ENCODE measurements around the gene CUTA. TPM values are rescaled to one million over a fixed set of nuclear protein-coding genes. Genes with fewer than 3 reads are reported as not detected.

Gene CUTA
- total RNA-seq, 3 donors from 2014 or later, result 81.3 to 123 (median 111) TPM

- TF ChIP-seq POLR2AphosphoS5 (IDR thresholded peaks at IDR 0.05), result no peak
- no peak for TF ChIP-seq CTCF (IDR thresholded peaks at IDR 0.05)
- no peak for TF ChIP-seq POLR2A (IDR thresholded peaks at IDR 0.05)
- Histone ChIP-seq H3K27ac (no peak overlapping the region), H3K4me1 (no peaks in the 10 kb centered on the region), H3K27me3 (no peaks in the 10 kb centered on the region), H3K9me3 (no peaks in the 10 kb centered on the region), H3K4me3 (no peak overlapping the region), H3K36me3 (no peaks in the 10 kb centered on the region)
- intact Hi-C loops (cut with DNase I; ENCODE audit: low total_unique reads), result no loop called here
- DNase-seq (ENCODE audit: low spot score in 2 of 2), result no peak
These were observed 25.1 kb upstream of the CUTA start for GRCh38 chr6:33443025-33443424.

GRCh38 chr6:33442283-33442682 lies 24.4 kb upstream of the CUTA start:
- H3K36me3 ChIP-seq, result no peaks in the 10 kb centered on the region
- no peak for DNase-seq (ENCODE audit: low spot score in 2 of 2)
- intact Hi-C loops (cut with DNase I; ENCODE audit: low total_unique reads), result no loop called here
- no peaks in the 10 kb centered on the region for H3K9me3 ChIP-seq
- H3K4me1 ChIP-seq, result no peaks in the 10 kb centered on the region
- no peaks in the 10 kb centered on the region for H3K27me3 ChIP-seq
- no peak for TF ChIP-seq POLR2A (IDR thresholded peaks at IDR 0.05)
- no peak for TF ChIP-seq POLR2AphosphoS5 (IDR thresholded peaks at IDR 0.05)
- no peak for TF ChIP-seq CTCF (IDR thresholded peaks at IDR 0.05)
- H3K27ac ChIP-seq, result no peak overlapping the region
- no peak overlapping the region for H3K4me3 ChIP-seq

GRCh38 chr6:33441457-33441856 lies 23.6 kb upstream of the CUTA start:
- TF ChIP-seq POLR2A (IDR thresholded peaks at IDR 0.05) (no peak), CTCF (IDR thresholded peaks at IDR 0.05) (no peak), POLR2AphosphoS5 (IDR thresholded peaks at IDR 0.05) (no peak)
- Histone ChIP-seq H3K9me3 (no peaks in the 10 kb centered on the region), H3K4me3 (no peak overlapping the region), H3K4me1 (no peaks in the 10 kb centered on the region), H3K36me3 (no peaks in the 10 kb centered on the region), H3K27ac (no peak overlapping the region), H3K27me3 (no peaks in the 10 kb centered on the region)
- no peak for DNase-seq (ENCODE audit: low spot score in 2 of 2)
- intact Hi-C loops (cut with DNase I; ENCODE audit: low total_unique reads), result no loop called here

GRCh38 chr6:33440649-33441309 lies 22.9 kb upstream of the CUTA start:
- intact Hi-C loops (cut with DNase I; ENCODE audit: low total_unique reads), result no loop called here
- Histone ChIP-seq H3K27ac (no peak overlapping the region), H3K27me3 (no peaks in the 10 kb centered on the region), H3K9me3 (no peaks in the 10 kb centered on the region), H3K4me1 (no peaks in the 10 kb centered on the region), H3K4me3 (no peak overlapping the region), H3K36me3 (no peaks in the 10 kb centered on the region)
- TF ChIP-seq CTCF (IDR thresholded peaks at IDR 0.05) (no peak), POLR2A (IDR thresholded peaks at IDR 0.05) (no peak), POLR2AphosphoS5 (IDR thresholded peaks at IDR 0.05) (no peak)
- no peak for DNase-seq (ENCODE audit: low spot score in 2 of 2)

GRCh38 chr6:33439956-33440648 lies 22.2 kb upstream of the CUTA start:
- H3K9me3 ChIP-seq, result no peaks in the 10 kb centered on the region
- H3K27me3 ChIP-seq, result no peaks in the 10 kb centered on the region
- H3K36me3 ChIP-seq, result no peaks in the 10 kb centered on the region
- H3K4me1 ChIP-seq, result no peaks in the 10 kb centered on the region
- intact Hi-C loops (cut with DNase I; ENCODE audit: low total_unique reads), result no loop called here
- no peak overlapping the region for H3K4me3 ChIP-seq
- no peak for DNase-seq (ENCODE audit: low spot score in 2 of 2)
- no peak overlapping the region for H3K27ac ChIP-seq
- TF ChIP-seq POLR2AphosphoS5 (IDR thresholded peaks at IDR 0.05) (no peak), CTCF (IDR thresholded peaks at IDR 0.05) (no peak), POLR2A (IDR thresholded peaks at IDR 0.05) (no peak)

All from breast epithelium (tissue), 4 donors.